GM12865 (cell line): ENCODE results near the gene IGSF5.

ENCODE experiments used
- DNase-seq: peaks from one replicate; pipeline ENCODE4 v3.0.0; 2010; ENCODE audit warnings: low read depth
- H3K4me3 ChIP-seq: 2 replicates; pipeline ENCODE4 v1.5.1; 2011; ENCODE audit warnings: mild to moderate bottlenecking, low read depth, low read length, control low read depth
- CTCF ChIP-seq: IDR thresholded peaks from 2 replicates; pipeline ENCODE4 v1.5.1; 2011; ENCODE audit warnings: low read length, control low read depth, low read depth, inconsistent platforms; ENCODE audit not compliant: insufficient read depth; ENCODE audit errors: missing control alignments

The IGSF5 gene

GRCh38 chr21:39809936-39810335, 65.0 kb downstream of the IGSF5 start:
- no peak for TF ChIP-seq CTCF
- no peak overlapping the region for H3K4me3 ChIP-seq
- DNase-seq: no peak

DNA sequence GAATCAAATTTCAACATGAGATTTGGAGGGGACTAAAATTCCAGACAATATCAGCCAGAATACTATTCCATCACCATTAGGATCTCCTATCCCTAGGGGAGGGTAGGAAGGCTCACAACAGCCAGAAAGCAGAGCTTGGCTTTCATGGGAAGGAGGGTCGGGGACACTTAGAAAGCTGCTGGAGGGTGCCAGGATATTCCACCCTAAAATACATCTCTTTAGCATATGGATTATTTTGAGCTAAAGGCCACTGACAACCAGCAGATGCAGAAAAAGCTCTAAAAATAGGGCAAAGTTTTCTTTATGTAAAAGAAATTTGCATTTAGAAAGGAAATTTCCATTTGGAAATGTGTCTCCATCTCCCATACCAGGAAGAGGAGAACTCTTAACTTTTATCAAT, 68.0 kb downstream of the IGSF5 start:
- no peak for TF ChIP-seq CTCF
- H3K4me3 ChIP-seq: no peak overlapping the region
- DNase-seq: no peak

- H3K4me3 ChIP-seq: no peak overlapping the region
- no peak for DNase-seq
- TF ChIP-seq CTCF: no peak
Observed at GRCh38 chr21:39818557-39818956, 73.6 kb downstream of the IGSF5 start.

DNA sequence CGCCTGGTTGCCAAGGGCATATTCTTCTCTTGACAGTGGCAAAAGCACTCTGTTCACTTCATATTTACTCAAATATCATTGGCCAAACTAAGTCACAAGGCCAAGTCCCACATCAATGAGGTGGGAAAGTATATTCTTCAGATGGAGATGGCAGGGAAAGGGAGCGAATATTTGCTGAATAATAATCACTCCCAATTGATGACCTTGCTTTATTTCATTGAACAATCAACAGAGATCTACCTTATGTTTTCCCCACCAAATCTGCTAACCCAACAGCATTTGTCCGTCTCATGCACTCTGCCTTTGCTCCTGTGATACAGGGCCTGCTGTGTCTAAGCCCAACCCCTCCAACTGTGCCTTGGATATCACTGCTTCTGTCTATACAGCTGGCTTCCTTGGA, 77.1 kb downstream of the IGSF5 start:
- no peak for DNase-seq
- H3K4me3 ChIP-seq: no peak overlapping the region
- no peak for TF ChIP-seq CTCF

DNA sequence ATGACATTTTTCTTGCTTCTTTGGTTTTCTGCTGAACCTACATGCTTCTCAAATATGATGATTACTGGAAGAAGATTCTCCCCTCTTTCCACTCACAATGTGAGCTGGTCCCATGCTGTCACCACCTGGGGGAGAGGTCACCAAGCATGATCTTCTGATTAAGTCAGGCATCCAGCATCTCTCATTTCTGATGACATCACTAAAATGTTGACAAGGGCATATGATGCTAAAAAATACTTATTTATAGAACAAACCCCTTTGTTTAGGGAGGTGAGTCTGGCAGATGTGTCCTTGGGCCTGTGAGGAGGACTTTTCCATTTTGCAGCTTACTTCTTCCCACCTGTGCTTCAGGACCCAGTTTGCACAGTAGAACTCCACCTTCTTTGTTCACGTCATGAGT, 80.3 kb downstream of the IGSF5 start:
- no peak overlapping the region for H3K4me3 ChIP-seq
- TF ChIP-seq CTCF: no peak
- no peak for DNase-seq

GRCh38 chr21:39834543-39834942, 89.6 kb downstream of the IGSF5 start:
- TF ChIP-seq CTCF: no peak
- DNase-seq: no peak
- H3K4me3 ChIP-seq: no peak overlapping the region

DNA sequence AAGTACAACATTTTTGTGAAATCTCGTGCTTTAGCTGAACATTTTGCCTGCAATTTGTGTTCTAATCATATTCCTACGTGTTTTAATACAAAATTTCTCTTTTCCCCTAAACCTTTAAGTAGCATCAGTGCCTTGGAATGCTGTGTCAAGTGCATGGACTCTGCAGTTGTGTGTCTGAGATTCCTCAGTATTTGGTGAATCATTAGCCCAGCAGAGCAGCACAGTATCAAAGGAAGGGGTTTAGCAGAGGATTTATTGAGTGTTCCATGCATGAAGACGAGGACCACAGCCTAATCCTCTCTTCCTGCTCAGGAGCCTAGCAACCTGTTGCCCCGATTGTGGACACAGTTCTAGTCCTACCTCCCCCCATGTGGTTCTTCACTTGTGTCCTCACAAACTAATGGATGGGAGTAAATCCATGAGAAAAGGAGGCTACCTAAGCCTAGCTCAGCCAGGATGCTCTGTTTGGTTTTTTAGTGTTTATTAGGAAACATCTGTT, 92.9 kb downstream of the IGSF5 start:
- no peak overlapping the region for H3K4me3 ChIP-seq
- TF ChIP-seq CTCF: no peak
- no peak for DNase-seq
